ENCODE measurements around the gene PPHLN1.
"Not testable (repeated sequence)": the region's sequence is repeated elsewhere in the genome, so short reads cannot be mapped to it uniquely, and the experiment has no call there.

Gene PPHLN1

DNA sequence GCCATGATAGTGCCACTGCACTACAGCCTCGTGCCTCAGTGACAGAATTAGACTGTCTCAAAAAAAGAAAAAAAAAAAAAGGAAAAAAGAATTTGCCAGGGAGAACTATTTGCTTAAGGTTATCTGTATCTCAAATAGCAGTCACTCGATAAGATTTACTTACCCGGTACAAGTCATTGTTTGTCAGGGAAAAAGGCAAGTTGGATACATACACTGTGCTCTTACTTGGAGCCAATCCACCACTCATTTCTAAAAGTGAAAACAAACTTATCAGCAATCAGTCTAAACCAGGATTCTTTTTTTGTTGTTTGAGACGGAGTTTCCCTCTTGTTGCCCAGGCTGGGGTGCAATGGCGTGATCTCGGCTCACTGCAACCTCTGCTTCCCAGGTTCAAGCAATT, 2.1 kb upstream of the PPHLN1 start:
- DNase-seq: no peak

DNA sequence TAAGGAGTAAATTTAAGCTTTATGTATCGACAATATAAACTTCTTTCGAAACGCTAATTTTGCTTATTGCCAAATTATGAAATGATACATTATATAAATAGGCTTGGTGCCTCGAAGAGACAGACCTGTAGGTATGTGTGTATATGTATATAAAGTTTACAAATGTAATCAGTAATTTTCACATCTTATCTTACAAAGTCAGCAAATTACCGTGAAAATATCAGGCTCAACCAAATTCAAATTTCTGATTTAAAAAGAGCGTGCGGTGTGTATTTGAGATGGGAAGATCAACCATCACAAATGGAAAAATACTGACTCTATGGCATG, 678 bp upstream of the PPHLN1 start:
- DNase-seq: no peak

DNA sequence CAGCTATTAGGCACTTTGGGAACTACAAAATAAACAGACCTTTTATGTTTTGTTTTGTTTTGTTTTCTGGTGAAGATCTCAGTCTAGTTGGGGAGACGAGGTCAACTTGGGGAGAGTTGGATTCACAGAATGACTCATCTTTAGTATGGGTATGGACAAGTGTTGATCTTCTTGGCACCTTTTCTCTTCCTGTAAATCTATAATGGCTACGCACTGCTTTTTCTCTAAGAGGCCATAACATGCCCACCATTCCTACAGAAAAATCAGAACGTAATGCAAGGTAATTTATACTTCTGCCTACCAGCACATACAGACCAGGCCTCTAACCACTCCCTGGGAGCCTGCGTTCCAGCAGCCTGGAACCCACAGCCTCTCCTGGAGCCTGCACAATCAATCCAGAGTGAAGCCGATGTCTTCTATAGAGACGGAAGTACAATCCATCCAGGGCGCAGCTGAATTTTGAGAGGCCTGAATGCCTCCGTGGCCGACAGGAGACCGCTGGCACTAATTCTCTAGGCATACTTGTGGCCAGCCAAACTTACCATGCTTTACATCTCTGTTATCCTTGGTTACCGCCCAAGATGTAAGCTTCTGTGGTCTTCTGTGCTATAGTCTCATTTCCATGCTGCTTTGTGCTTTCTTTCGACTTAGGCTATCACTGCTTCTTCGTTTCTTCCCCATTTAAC, 717 bp downstream of the PPHLN1 start:
- no peak for DNase-seq

DNA sequence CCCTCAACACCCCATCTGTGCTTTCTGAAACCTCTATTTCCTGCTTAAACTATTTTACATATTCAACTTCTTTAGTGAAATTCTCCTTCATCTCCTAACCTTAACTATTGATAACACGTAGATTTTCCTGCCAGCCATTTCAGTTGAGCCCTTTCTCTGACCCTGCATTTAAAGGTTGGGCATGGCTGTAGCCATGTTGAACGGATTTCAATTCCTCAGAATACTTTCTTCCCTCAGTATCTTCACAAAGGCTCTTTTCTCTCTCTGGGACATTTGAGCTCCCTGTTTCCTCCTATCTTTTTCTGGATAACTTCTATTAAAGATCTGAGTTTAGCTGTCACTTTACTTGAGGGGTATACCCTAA, 1.2 kb downstream of the PPHLN1 start:
- no peak for DNase-seq

DNA sequence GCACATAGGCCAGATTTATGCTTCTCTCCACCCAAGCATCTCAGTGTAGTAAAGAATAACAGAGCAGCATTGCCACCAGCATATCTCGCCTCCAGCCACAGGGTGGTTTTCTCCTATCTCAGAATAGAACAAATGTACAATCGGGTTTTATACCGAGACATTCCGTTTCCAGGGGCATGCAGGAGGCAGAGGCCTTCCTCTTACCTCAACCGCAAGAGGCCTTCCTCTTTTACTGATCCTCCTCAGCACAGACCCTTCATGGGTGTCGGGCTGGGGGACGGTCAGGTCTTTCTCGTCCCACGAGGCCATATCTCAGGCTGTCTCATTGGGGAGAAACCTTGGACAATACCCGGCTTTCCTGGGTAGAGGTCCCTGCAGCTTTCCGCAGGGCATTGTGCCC, 4.1 kb downstream of the PPHLN1 start:
- not testable (repeated sequence) for DNase-seq

DNA sequence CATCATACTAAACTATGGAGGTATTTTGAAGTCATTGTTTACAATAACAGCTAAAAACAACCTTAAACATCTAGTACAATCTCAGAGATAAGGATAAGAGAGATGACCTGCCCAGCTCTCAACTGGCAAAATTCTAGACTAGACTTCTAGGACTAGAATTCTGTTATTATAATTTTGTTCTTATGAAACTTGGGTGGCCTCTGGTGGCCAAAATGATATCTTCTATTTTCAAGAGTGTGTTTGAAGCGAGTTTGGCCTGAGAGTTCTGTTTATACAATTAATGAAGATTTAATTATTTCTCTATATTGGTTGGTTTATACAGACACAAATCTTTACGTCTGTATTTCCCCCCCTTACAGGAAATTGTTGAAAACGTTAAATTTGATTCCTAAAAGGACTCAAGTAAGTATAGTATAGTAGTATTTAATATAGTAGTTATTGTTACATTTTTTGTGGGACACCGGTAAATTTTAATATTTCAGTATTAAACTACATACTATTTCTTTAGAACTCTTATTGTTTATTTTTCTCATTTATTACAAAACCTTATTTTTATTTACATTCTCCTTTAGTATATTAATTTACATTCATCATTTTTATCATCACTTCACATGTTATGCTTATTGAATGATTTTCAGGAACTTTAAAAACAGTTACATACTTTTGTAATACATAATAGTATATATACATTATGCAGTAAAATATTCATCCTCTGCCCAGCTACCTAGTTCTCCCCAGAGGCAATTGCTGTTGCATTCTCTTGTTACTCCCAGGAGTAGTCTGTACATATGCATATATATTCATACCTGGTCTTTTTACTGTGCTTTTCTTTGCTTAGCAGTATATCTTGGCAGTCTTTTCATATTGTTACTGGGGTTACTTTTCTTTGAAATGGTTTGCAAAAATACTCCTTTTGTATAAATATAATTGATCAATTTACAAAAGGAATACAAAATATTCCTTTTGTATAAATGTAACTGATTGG, 6.6 kb downstream of the PPHLN1 start:
- peak; percentile 18 for DNase-seq

DNA sequence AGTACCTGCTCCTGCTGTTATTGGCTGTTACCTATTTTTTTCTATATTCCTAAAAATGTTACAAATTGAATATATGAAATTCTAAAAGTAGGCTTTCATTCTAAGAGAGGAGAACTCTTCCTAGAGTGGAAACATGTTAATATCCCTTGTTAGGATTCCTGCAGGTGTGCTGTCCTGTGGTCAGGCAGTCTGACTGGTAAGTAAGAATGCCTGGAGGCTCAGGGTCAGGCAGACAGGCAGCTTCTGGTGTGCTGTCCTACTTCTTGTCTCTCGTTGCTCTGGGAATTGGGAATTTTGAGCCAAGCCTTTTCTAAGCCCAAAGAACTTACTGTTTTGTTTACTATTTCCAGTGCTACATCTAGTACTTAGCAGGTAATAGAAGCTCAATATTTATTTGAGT, 10.3 kb downstream of the PPHLN1 start:
- DNase-seq: no peak

DNA sequence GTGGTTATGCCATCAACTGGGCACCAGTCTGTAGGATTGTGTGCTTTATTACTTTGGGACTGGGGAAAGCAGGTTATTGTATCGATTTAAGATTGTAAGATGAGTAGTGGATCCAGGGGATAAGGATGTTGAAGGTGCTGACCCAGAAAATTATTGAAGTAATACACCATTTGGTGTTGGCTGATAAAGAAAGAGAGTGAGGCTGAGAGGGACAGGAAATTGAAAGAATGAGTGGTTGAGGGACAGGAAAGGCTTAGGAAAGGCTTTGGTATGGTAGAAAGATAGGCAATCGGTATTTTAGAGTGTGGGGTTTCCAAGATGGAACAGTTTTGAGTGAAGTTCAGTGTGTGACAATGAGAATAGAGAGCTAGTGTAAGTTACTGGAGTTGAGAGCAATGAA, 12.3 kb downstream of the PPHLN1 start:
- DNase-seq: no peak

DNA sequence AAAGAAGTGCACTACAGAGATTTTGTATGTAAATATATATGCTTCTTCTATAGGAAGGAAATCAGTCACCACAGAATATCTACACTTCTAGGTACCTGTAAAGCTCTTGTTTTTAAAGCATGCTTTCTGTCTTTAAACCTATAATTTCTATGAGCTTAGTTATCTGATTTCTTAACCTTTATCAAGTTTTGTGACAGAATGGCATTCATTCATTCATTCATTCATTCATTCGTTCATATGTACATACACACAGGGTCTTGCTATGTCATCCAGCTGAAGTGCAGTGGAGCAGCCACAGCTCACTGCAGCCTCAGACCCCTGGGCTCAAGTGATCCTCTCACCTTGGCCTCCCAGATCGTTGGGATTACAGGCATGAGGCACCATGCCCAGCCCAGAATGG, 16.1 kb downstream of the PPHLN1 start:
- DNase-seq: no peak

DNA sequence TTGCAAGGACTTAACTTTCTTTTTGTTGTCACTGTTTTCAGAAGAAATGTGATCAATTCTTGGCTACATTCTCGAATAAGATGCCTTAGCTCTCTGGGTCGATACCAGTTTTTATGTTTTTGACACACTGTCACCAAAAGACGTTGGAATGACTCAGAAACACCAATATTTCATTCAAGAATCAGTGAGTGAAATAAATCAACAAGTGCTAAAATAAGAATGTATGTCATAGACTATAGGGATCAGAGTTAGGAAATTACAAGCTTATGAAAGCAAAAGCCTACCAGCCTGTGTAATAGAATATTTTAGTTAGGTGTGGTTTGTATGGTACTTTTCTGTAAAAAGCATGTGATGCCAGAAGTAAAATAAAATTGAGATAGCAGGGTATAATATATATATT, 17.8 kb downstream of the PPHLN1 start:
- DNase-seq: no peak

DNA sequence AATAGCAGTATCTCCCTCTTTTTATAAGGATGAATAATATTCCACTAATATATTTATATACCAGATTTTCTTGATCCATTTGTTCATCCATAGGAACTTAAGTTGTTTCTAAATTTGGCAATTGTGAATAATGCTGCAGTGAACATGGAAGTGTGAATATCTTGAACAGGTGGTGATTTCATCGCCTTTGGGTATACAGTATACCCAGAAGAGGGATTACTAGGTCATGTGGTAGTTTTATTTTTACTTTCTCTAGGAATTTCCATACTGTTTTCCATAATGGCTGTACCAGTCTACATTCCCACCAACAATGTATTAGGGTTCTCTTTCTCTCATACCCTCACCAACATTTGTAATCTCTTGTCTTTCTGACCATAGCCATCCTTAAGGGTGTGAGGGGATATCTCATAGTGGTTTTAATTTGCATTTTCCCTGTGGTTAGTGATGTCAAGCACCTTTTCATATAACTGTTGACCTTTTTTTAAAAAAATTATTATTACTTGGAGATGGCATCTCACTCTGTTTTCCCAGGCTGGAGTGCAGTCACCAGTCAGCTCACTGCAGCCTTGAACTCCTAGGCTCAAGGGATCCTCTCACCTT, 20.5 kb downstream of the PPHLN1 start:
- DNase-seq: no peak

DNA sequence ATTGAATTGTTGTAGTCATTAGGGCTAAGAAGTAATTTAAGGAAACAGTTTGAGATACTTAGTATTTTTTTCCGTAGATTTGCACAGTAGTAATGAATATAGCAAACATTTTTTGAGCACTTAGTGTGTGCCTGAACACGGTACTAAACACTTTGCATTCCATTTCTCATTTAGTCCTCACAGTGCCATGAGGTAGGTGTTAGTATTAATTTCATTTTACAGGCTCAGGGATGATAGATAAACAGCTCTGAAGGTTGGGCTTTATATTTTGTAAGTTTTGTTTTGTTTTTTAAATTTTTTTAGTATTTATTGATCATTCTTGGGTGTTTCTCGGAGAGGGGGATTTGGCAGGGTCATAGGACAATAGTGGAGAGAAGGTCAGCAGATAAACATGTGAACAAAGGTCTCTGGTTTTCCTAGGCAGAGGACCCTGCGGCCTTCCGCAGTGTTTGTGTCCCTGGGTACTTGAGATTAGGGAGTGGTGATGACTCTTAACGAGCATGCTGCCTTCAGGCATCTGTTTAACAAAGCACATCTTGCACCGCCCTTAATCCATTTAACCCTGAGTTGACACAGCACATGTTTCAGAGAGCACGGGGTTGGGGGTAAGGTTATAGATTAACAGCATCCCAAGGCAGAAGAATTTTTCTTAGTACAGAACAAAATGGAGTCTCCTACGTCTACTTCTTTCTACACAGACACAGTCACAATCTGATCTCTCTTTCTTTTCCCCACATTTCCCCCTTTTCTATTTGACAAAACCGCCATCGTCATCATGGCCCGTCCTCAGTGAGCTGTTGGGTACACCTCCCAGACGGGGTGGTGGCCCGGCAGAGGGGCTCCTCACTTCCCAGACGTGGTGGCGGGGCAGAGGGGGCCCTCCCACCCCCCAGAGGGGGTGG, 23.4 kb downstream of the PPHLN1 start:
- DNase-seq: not testable (repeated sequence)

DNA sequence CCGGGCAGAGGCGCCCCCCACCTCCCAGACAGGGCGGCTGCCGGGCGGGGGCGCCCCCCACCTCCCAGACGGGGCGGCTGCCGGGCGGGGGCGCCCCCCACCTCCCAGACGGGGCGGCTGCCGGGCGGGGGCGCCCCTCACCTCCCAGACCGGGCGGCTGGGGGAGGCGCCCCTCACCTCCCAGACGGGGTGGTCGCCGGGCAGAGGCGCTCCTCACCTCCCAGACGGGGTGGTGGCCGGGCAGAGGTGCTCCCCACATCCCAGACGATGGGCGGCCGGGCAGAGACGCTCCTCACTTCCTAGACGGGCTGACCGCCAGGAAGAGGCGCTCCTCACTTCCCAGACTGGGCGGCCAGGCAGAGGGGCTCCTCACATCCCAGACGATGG, 24.0 kb downstream of the PPHLN1 start:
- DNase-seq: not testable (repeated sequence)

DNA sequence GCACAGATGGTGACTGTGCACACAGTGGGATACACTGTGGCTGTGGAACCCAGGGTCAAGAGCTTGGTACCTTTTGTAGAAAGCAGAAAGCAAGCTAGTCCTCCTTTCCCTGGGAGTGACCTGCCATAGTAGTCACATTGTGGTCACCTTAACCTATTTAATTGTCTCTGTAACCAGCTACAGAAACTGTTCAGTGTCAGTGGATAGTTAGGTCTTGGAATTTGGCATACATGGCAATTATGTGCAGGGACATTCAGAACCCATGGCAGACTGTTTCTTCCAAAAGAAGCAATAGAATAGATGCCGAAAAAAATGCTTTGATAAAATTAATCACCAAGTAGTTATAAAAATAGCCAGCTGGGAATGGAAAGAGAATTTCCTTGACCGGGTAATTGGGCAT, 30.4 kb downstream of the PPHLN1 start:
- DNase-seq: no peak

DNA sequence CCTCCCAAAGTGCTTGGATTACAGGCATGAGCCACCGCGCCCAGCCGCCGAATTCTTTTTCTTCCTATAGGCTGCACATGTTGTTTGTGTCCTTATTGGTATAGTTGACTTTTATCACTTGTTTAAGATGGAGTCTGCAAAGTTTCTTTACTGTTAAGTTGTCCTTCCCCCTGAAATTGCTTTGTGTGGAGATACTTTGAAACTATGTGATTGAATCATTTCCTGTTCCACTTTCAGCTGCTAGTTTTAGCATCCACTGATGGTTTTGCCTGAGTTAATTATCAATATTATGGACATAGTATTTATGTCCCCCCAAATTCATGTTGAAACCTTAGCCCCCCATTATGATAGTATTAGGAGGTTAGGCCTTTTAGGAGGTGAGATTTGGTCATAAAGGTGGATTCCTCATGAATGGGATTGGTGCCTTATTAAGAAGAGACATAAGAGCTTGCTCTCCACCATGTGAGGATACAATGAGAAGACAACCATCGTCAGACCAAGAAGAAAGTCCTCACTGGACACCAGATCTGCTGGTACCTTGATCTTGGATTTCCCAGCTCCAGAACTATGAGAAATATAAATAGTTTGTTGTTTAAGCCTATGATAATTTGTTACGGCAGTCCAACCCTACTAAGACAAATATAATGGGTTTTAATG, 34.9 kb downstream of the PPHLN1 start:
- DNase-seq: no peak

DNA sequence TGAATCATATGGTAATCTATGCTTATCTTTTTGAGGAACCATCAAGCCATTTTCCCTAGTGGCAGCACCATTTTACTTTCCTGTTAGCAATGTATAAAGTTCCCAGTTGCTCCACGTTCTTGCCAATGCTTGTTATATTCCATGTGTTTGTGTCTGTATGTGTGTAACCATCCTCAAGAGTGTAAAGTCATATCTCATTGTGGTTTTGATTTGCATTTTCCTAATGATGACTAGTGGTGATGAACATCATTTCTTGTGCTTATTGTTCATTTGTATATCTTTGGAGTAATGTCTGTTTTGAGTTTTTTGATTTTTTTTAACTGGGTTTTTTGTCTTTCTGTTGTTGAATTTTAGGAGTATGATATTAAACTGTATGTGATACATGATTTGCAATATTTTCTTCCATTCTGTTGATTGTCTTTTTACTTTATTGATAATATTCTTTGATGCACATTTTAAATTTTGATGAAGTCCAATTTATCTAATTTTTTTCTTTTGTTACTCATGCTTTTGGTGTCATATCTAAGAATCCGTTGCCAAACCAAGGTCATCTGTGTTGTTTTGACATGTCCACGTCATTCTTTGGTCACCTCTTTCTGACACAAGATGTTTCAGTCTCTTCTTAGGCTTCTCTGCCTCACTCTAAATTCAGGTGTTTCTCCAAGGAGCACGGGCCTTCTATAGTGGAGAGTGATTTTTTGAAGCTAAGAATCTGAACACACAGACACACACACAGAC, 36.1 kb downstream of the PPHLN1 start:
- DNase-seq: no peak

DNA sequence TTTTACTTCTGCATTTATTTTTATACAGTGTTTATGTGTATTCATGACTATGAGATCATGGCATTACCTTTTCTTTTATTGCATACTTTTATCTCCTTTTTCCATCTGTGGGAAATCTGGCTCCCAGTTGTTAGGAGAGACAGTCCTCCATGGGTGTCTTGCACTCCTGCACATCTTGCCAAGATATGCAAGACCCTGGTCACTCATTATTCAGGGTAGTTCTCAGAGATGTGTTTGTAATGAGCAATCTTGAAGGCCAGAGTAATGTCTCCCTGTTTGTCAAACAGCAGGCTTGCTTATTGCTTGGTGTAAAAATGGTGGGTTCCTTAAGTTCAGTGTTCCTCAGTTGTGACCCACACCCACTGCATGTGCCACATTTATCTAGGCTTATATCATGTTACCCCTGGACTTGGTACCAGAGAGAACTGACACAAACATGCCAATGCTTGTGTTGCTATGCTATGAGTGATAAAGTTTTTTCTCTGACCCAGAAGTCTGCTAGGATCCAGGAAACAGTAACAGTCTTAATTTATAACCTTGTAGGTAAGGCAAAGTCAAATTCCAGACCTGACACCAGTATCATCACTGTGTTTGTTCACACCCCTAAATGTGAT, 36.8 kb downstream of the PPHLN1 start:
- no peak for DNase-seq

DNA sequence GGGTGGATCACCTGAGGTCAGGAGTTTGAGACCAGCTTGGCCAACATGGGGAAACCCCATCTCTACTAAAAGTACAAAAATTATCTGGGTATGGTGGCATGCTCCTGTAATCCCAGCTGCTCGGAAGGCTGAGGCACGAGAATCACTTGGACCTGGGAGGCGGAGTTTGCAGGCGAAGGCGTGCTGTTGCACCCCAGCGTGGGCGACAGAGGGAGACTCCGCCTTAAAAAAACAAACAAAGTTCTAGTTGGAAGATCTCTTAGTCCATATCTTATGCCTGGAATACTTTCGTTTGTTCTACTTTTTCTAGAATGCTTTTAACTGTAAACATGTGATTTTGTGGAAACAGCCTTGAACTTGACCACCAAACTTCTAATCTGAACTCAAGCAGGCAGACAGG, 38.7 kb downstream of the PPHLN1 start:
- DNase-seq: no peak

DNA sequence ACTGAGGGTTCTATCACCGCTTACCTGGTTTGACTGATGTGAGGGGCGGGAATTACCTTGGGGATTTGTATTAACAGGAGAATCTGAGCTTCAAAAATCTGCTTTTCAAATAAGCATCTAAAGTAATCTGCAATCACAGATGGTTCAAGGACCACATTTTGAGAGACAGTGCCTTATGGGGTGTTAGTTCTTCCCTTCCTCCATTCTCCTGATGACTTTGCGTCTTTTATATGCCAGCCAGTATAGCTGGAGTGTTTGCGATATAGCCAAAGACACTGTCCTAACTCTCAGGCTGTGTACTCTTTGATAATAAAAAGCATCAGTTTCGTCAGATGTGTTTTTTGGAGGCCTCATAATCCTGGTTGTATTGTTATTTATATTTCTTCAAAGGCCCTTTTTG, 39.5 kb downstream of the PPHLN1 start:
- DNase-seq: no peak

DNA sequence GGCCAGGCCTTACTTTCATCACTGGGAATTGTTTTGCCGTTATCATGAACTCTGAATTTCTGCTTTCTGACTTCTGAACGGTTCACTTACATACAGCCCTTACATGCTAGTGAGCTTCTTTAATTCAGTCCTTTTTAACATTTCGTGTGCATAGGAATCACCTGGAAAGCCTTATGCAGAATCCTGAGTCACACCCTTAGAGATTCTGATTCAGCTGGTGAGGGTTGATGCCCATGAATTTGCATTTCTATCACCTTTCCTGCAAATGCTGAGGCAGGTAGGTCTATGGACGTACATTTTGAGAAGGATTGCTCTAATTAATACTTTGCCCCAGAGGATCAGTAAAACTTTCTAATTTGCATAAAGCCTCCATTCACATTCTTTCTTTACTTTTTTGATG, 44.0 kb downstream of the PPHLN1 start:
- DNase-seq: no peak

DNA sequence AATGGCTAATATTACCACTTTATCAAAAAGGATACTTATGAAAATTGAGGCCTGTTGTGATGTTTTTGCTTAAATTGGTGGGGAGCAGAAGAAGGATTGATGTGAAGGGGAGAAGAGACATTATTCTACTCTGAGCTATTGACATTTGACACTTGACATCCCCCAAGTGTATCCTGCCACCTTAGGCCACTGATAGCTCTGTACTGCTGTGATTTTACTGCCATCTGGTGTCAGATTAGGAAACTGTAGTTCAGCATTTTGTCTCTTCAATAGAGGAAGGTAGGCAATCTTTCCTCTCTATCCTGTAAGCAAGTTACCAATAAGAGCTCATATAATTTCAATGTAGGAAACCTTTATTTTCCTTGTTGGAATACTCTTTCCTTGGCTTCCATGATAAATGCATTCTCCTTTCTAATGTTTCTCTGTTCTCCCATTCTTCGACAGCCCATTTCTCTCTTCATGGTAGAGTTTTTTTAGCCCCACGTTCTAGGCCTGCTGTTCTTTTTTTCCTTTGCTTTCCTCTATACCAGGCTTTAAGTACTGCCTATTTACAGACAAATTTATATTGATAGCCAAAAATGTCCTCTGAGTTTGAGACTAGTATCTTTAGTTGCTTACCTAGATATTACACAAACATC, 46.3 kb downstream of the PPHLN1 start:
- DNase-seq: peak; percentile 30

All from NCI-H446 treated with DMSO at 0.1 percent for 48 hours (cell line).